Measurements from ENCODE around the gene LRRC31.

LRRC31 gene

GRCh38 chr3:169901453-169901852, 31.7 kb upstream of the LRRC31 start:
- TF ChIP-seq, protein P1, sequence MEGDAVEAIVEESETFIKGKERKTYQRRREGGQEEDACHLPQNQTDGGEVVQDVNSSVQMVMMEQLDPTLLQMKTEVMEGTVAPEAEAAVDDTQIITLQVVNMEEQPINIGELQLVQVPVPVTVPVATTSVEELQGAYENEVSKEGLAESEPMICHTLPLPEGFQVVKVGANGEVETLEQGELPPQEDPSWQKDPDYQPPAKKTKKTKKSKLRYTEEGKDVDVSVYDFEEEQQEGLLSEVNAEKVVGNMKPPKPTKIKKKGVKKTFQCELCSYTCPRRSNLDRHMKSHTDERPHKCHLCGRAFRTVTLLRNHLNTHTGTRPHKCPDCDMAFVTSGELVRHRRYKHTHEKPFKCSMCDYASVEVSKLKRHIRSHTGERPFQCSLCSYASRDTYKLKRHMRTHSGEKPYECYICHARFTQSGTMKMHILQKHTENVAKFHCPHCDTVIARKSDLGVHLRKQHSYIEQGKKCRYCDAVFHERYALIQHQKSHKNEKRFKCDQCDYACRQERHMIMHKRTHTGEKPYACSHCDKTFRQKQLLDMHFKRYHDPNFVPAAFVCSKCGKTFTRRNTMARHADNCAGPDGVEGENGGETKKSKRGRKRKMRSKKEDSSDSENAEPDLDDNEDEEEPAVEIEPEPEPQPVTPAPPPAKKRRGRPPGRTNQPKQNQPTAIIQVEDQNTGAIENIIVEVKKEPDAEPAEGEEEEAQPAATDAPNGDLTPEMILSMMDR (IDR thresholded peaks at IDR 0.05; ENCODE audit: low read depth, low read length, missing control alignments), result no peak
- no peak for DNase-seq (ENCODE audit: low read depth)
- H3K4me3 ChIP-seq (ENCODE audit: low read depth, low read length), result no peak overlapping the region

DNA sequence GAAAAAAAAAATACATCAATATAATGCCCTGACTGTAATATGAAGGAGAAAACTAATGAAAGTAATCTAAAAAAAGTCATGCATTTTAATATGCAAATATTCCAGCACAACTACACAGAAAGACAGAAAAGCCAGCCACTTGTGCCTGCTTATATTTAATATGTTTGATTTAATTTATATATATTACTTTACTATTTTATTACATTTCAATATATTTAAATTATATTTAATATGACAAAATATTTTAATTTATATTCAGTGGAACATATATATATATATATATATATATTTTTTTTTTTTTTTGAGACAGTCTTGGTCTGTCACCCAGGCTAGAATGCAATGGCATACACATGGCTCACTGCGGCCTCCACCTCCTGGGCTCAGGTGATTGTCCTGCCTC, 27.5 kb upstream of the LRRC31 start:
- TF ChIP-seq, protein P1 (IDR thresholded peaks at IDR 0.05; ENCODE audit: low read depth, low read length, missing control alignments), result no peak
- H3K4me3 ChIP-seq (ENCODE audit: low read depth, low read length), result no peak overlapping the region

DNA sequence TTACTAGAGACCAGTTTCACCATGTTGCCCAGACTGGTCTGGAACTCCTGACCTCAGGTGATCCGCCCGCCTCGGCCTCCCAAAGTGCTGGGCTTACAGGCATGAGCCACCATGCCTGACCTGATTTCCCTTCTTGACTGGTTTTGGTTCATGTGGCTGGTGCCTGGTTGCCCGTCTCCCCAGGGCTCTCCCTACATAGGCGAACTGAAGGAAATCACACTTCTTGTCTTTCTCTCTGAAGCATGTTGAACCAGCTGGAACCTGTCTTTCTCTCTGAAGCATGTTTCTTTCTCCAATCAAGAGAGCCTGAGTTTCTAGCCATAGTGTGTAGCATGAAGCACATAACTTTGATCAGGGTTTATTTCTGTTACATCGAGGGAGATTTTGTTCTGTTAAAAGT, 25.3 kb upstream of the LRRC31 start:
- no peak for DNase-seq (ENCODE audit: low read depth)
- no peak overlapping the region for H3K4me3 ChIP-seq (ENCODE audit: low read depth, low read length)
- TF ChIP-seq, protein P1 (IDR thresholded peaks at IDR 0.05; ENCODE audit: low read depth, low read length, missing control alignments), result no peak

More for the DNA sequence above, 27.5 kb upstream of the LRRC31 start:
- no peak for DNase-seq (ENCODE audit: low read depth)

DNA sequence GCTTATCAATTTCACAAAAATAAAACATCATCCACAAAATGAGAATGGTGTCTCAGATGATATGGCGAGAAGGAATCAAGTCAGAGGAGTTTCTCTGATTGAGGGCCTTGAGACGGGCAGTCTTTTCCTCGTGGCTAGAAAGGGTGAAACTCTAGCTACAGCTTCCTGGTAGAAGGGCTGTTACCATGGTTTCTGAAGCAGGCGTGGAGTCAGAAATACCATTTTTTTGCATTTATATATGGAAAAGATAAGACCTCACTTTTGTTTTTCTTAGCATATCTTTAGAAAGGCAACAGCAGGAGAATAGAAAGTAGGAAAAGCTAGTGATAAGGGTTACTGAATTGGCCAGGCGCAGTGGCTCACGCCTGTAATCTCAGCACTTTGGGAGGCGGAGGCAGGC, 24.4 kb upstream of the LRRC31 start:
- TF ChIP-seq, protein P1 (IDR thresholded peaks at IDR 0.05; ENCODE audit: low read depth, low read length, missing control alignments), result no peak

DNA sequence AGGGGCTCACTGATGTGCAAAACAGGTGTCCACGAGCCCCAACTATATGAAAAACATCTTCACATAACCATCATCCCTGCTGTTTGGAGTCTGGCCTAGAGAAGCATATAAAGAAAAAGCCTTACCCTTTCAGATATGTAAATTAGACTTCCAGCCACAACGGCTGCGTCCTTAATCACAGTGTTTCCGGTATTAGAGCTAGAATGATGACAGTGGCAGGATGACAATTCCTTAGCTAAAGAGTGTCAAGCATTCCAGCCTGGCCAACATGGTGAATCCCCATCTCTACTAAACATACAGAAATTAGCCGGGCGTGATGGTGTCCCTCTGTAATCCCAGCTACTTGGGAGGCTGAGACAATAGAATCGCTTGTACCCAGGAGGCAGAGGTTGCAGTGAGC, 22.2 kb upstream of the LRRC31 start:
- H3K4me3 ChIP-seq (ENCODE audit: low read depth, low read length), result no peak overlapping the region
- no peak for DNase-seq (ENCODE audit: low read depth)
- TF ChIP-seq, protein P1 (IDR thresholded peaks at IDR 0.05; ENCODE audit: low read depth, low read length, missing control alignments), result no peak

More for the DNA sequence above, 24.4 kb upstream of the LRRC31 start:
- DNase-seq (ENCODE audit: low read depth), result no peak
- H3K4me3 ChIP-seq (ENCODE audit: low read depth, low read length), result no peak overlapping the region

GRCh38 chr3:169886671-169887070, 16.9 kb upstream of the LRRC31 start:
- no peak overlapping the region for H3K4me3 ChIP-seq (ENCODE audit: low read depth, low read length)
- no peak for DNase-seq (ENCODE audit: low read depth)
- TF ChIP-seq, protein P1 (IDR thresholded peaks at IDR 0.05; ENCODE audit: low read depth, low read length, missing control alignments), result no peak

- no peak for DNase-seq (ENCODE audit: low read depth)
- TF ChIP-seq, protein P1 (IDR thresholded peaks at IDR 0.05; ENCODE audit: low read depth, low read length, missing control alignments), result no peak
Measured at GRCh38 chr3:169880576-169881250, 11.0 kb upstream of the LRRC31 start.

More at GRCh38 chr3:169880576-169881250, 11.0 kb upstream of the LRRC31 start:
- no peak overlapping the region for H3K4me3 ChIP-seq (ENCODE audit: low read depth, low read length)

All from GM12864 (cell line).